CD8-positive, alpha-beta memory T cell (primary cell): ENCODE results near the gene CALML4. TPM values are rescaled to one million over a fixed set of nuclear protein-coding genes. Genes with fewer than 3 reads are reported as not detected.
A peak's percentile ranks its signal among the peaks of the same experiment; 100 is the strongest.
"Not testable (repeated sequence)": the region's sequence is repeated elsewhere in the genome, so short reads cannot be mapped to it uniquely, and the experiment has no call there.

Experiments
- CTCF ChIA-PET: fragments of 350-600 bp; sonication (Branson Sonifier 250); formaldehyde crosslinking; loops from one replicate; lab custom pipeline; 2021; ENCODE audit warnings: antibody characterized with exemption; lab: Charles Lee
- POLR2A ChIA-PET: fragments of 350-600 bp; sonication (Branson Sonifier 250); formaldehyde crosslinking; loops from one replicate; lab custom pipeline; 2021; ENCODE audit warnings: antibody characterized with exemption; lab: Charles Lee
- DNase-seq, 5 donors: peaks; one replicate each; pipeline versions ENCODE4 v3.0.0 to v3.0.0-alpha.2; 2020 to 2022; ENCODE audit warnings: mixed read lengths in 1 of 5
- H3K27ac ChIP-seq: one replicate; pipeline ENCODE4 v1.7.0; 2013; ENCODE audit warnings: low read depth, mild to moderate bottlenecking, low read length, moderate library complexity
- H3K27me3 ChIP-seq: 2 replicates; pipeline ENCODE4 v1.7.0; 2013; ENCODE audit warnings: low read length, mild to moderate bottlenecking; ENCODE audit not compliant: insufficient read depth, poor library complexity, severe bottlenecking
- H3K36me3 ChIP-seq: 2 replicates; pipeline ENCODE4 v1.7.0; 2013; ENCODE audit warnings: mild to moderate bottlenecking, low read length, moderate library complexity; ENCODE audit not compliant: insufficient read depth
- H3K4me1 ChIP-seq: 2 replicates; pipeline ENCODE4 v1.7.0; 2013; ENCODE audit warnings: mild to moderate bottlenecking, low read length, moderate library complexity; ENCODE audit not compliant: insufficient read depth
- H3K4me3 ChIP-seq: 2 replicates; pipeline ENCODE4 v1.7.0; 2013; ENCODE audit warnings: mild to moderate bottlenecking, low read length
- H3K9me3 ChIP-seq: 2 replicates; pipeline ENCODE4 v1.7.0; 2013; ENCODE audit warnings: mild to moderate bottlenecking, low read length
- H3K27ac Mint-ChIP-seq, 8 donors: one replicate each; pipeline ENCODE4 v1.8.0; 2020 to 2021; ENCODE audit warnings: mixed read lengths in 8 of 8, mild to moderate bottlenecking in 6 of 8, inconsistent platforms in 3 of 8, moderate library complexity in 3 of 8
- H3K27me3 Mint-ChIP-seq, 2 donors: one replicate each; pipeline ENCODE4 v1.8.0; 2020 to 2021; ENCODE audit warnings: mixed read lengths in 2 of 2, mild to moderate bottlenecking in 1 of 2, moderate library complexity in 1 of 2
- H3K36me3 Mint-ChIP-seq, 3 donors: one replicate each; pipeline ENCODE4 v1.8.0; 2020 to 2021; ENCODE audit warnings: mixed read lengths in 3 of 3, inconsistent platforms in 1 of 3, mild to moderate bottlenecking in 1 of 3
- H3K4me1 Mint-ChIP-seq, 3 donors: one replicate each; pipeline ENCODE4 v1.8.0; 2020 to 2021; ENCODE audit warnings: mixed read lengths in 3 of 3, inconsistent platforms in 1 of 3, mild to moderate bottlenecking in 1 of 3
- H3K4me3 Mint-ChIP-seq, 7 donors: one replicate each; pipeline ENCODE4 v1.8.0; 2020 to 2021; ENCODE audit warnings: mixed read lengths in 7 of 7, mild to moderate bottlenecking in 6 of 7, moderate library complexity in 4 of 7, inconsistent platforms in 2 of 7
- H3K9me3 Mint-ChIP-seq, 5 donors: one replicate each; pipeline ENCODE4 v1.8.0; 2020 to 2022; ENCODE audit warnings: mixed read lengths in 5 of 5, mild to moderate bottlenecking in 3 of 5, moderate library complexity in 2 of 5, inconsistent platforms in 1 of 5
- polyA plus RNA-seq: library from polyadenylated mRNA; unstranded; fragments of 300-500 nt; fragmentation: Illumina TruSeq; gene quantifications from one replicate; pipeline ENCODE4 v1.2.3, GENCODE V29; 2021
- total RNA-seq, 2 experiments: library from RNA; stranded (reverse); gene quantifications; one replicate each; pipeline ENCODE4 v1.2.3, GENCODE V29; 2021

The CALML4 gene
- total and polyA plus RNA-seq, 3 experiments from 2014 or later, result 0.40 to 6.4 (median 4.9) TPM

GRCh38 chr15:68234520-68234919 is 29.4 kb upstream of the CALML4 start:
- DNase-seq, H3K4me1 ChIP-seq, H3K36me3 ChIP-seq, H3K9me3 ChIP-seq, H3K27me3 ChIP-seq, H3K9me3 Mint-ChIP-seq, H3K27ac Mint-ChIP-seq, CTCF ChIA-PET, H3K4me3 ChIP-seq, H3K36me3 Mint-ChIP-seq, H3K27ac ChIP-seq, POLR2A ChIA-PET: not testable (repeated sequence)
- Mint-ChIP-seq H3K4me3 (peak overlapping the region in 1 of 7 donors; percentile 40), H3K4me1 (peaks cover 6 to 10% (median 6%) of the 10 kb centered on the region in 3 donors), H3K27me3 (peaks cover 8 to 17% of the 10 kb centered on the region in 2 donors)

GRCh38 chr15:68234060-68234459 is 28.9 kb upstream of the CALML4 start:
- no peaks in the 10 kb centered on the region for H3K9me3 ChIP-seq
- ChIA-PET CTCF (no interaction called here), POLR2A (no interaction called here)
- H3K27me3 Mint-ChIP-seq, result peaks cover 8 to 17% of the 10 kb centered on the region in 2 donors
- H3K27ac ChIP-seq, result no peak overlapping the region
- H3K4me3 Mint-ChIP-seq, result peak overlapping the region in 1 of 7 donors; percentile 64
- no peak overlapping the region for H3K27ac Mint-ChIP-seq
- H3K36me3 Mint-ChIP-seq, result peaks cover 2 to 3% (median 3%) of the 10 kb centered on the region in 3 donors
- H3K36me3 ChIP-seq, result no peaks in the 10 kb centered on the region
- DNase-seq, result no peak
- peaks cover 6 to 10% (median 6%) of the 10 kb centered on the region in 3 donors for H3K4me1 Mint-ChIP-seq
- no peak overlapping the region for H3K4me3 ChIP-seq
- peaks cover 6% of the 10 kb centered on the region for H3K4me1 ChIP-seq
- no peaks in the 10 kb centered on the region for H3K27me3 ChIP-seq
- H3K9me3 Mint-ChIP-seq, result no peaks in the 10 kb centered on the region

GRCh38 chr15:68232937-68233336 is 27.8 kb upstream of the CALML4 start:
- Mint-ChIP-seq H3K9me3 (no peaks in the 10 kb centered on the region), H3K36me3 (peaks cover 0 to 3% (median 2%) of the 10 kb centered on the region in 3 donors), H3K4me1 (peaks cover 16 to 21% (median 17%) of the 10 kb centered on the region in 3 donors), H3K27ac (no peak overlapping the region), H3K4me3 (peak overlapping the region in 1 of 7 donors; percentile 42), H3K27me3 (peaks cover 8 to 10% of the 10 kb centered on the region in 2 donors)
- H3K4me1 ChIP-seq, result peaks cover 15% of the 10 kb centered on the region
- POLR2A ChIA-PET, result no interaction called here
- DNase-seq, result no peak
- H3K9me3 ChIP-seq, result no peaks in the 10 kb centered on the region
- no peaks in the 10 kb centered on the region for H3K27me3 ChIP-seq
- H3K4me3 ChIP-seq, result no peak overlapping the region
- H3K36me3 ChIP-seq, result no peaks in the 10 kb centered on the region
- CTCF ChIA-PET, result interaction anchor here (1.2 kb wide), 2 partner anchors 20 to 45 kb away, joined by 3 read pairs; partner anchors contain the start of gene FEM1B
- no peak overlapping the region for H3K27ac ChIP-seq

GRCh38 chr15:68232449-68232848 is 27.3 kb upstream of the CALML4 start:
- no peak overlapping the region for H3K4me3 Mint-ChIP-seq
- peaks cover 0 to 3% (median under 1%) of the 10 kb centered on the region in 3 donors for H3K36me3 Mint-ChIP-seq
- no peak overlapping the region for H3K27ac ChIP-seq
- peak overlapping the region in 1 of 8 donors; percentile 29 for H3K27ac Mint-ChIP-seq
- ChIA-PET CTCF (interaction anchor here (1.2 kb wide), 2 partner anchors 20 to 45 kb away, joined by 3 read pairs; partner anchors contain the start of gene FEM1B), POLR2A (no interaction called here)
- H3K4me1 Mint-ChIP-seq, result peaks cover 20 to 26% (median 22%) of the 10 kb centered on the region in 3 donors
- H3K27me3 ChIP-seq, result no peaks in the 10 kb centered on the region
- H3K9me3 Mint-ChIP-seq, result no peaks in the 10 kb centered on the region
- H3K4me1 ChIP-seq, result peaks cover 17% of the 10 kb centered on the region
- H3K27me3 Mint-ChIP-seq, result peaks cover 8 to 10% of the 10 kb centered on the region in 2 donors
- H3K36me3 ChIP-seq, result no peaks in the 10 kb centered on the region
- DNase-seq, result no peak
- no peak overlapping the region for H3K4me3 ChIP-seq
- no peaks in the 10 kb centered on the region for H3K9me3 ChIP-seq

- Histone ChIP-seq H3K9me3 (no peaks in the 10 kb centered on the region), H3K27me3 (no peaks in the 10 kb centered on the region), H3K4me1 (peaks cover 17% of the 10 kb centered on the region), H3K4me3 (no peak overlapping the region), H3K27ac (no peak overlapping the region), H3K36me3 (no peaks in the 10 kb centered on the region)
- Mint-ChIP-seq H3K27ac (peak overlapping the region in 3 of 8 donors; percentile 15 to 85 (median 19)), H3K27me3 (peaks cover 8 to 10% of the 10 kb centered on the region in 2 donors), H3K4me3 (peak overlapping the region; percentile 46 to 96 (median 92)), H3K4me1 (peaks cover 20 to 30% (median 28%) of the 10 kb centered on the region in 3 donors), H3K9me3 (no peaks in the 10 kb centered on the region), H3K36me3 (peaks cover 0 to 3% (median 0%) of the 10 kb centered on the region in 3 donors)
- CTCF ChIA-PET, result interaction anchor here (1.2 to 3.8 kb wide), 3 partner anchors 22 to 47 kb away, joined by 3 to 11 read pairs (median 4); partner anchors contain the start of gene FEM1B
- no peak for DNase-seq
- POLR2A ChIA-PET, result interaction anchor here (1.1 kb wide), 1 partner anchor 46 kb away, joined by 3 read pairs; the partner anchor contains the start of gene FEM1B
Observed at GRCh38 chr15:68231102-68231818, 26.1 kb upstream of the CALML4 start.

- Histone ChIP-seq H3K4me1 (peaks cover 17% of the 10 kb centered on the region), H3K27ac (peak overlapping the region; percentile 72), H3K27me3 (no peaks in the 10 kb centered on the region), H3K4me3 (peak overlapping the region; percentile 90), H3K9me3 (no peaks in the 10 kb centered on the region), H3K36me3 (no peaks in the 10 kb centered on the region)
- no peaks in the 10 kb centered on the region for H3K9me3 Mint-ChIP-seq
- DNase-seq, result no peak
- ChIA-PET POLR2A (interaction anchor here (1.1 kb wide), 1 partner anchor 47 kb away, joined by 3 read pairs; the partner anchor contains the start of gene FEM1B), CTCF (interaction anchor here (1.2 to 3.8 kb wide), 2 partner anchors 22 to 47 kb away, joined by 4 to 11 read pairs; partner anchors contain the start of gene FEM1B)
- peaks cover 8 to 10% of the 10 kb centered on the region in 2 donors for H3K27me3 Mint-ChIP-seq
- peak overlapping the region; percentile 66 to 95 (median 92) for H3K27ac Mint-ChIP-seq
- peaks cover 20 to 30% (median 28%) of the 10 kb centered on the region in 3 donors for H3K4me1 Mint-ChIP-seq
- peak overlapping the region; percentile 91 to 96 (median 93) for H3K4me3 Mint-ChIP-seq
- peaks cover 0 to 3% (median 0%) of the 10 kb centered on the region in 3 donors for H3K36me3 Mint-ChIP-seq
Observed at GRCh38 chr15:68230157-68231100, 25.3 kb upstream of the CALML4 start.

- H3K36me3 ChIP-seq, result no peaks in the 10 kb centered on the region
- POLR2A ChIA-PET, result interaction anchor here (1.1 kb wide), 1 partner anchor 48 kb away, joined by 11 read pairs; the partner anchor contains the start of gene FEM1B
- peaks cover 28 to 38% (median 37%) of the 10 kb centered on the region in 3 donors for H3K4me1 Mint-ChIP-seq
Observed at GRCh38 chr15:68229386-68230156, 24.4 kb upstream of the CALML4 start, which contains the start of gene CLN6. CLN6 (minus strand) TSS chr15:68229728; CDS start chr15:68229584, 144 bp downstream.

More at GRCh38 chr15:68229386-68230156, 24.4 kb upstream of the CALML4 start, which contains the start of gene CLN6:
- CTCF ChIA-PET, result interaction anchor here (1.2 to 3.8 kb wide), 4 partner anchors 9 to 48 kb away, joined by 3 to 11 read pairs (median 4); partner anchors contain the start of gene FEM1B
- Histone ChIP-seq H3K4me1 (peaks cover 17% of the 10 kb centered on the region), H3K27ac (peak within 1 kb of the TSS; percentile 72), H3K27me3 (no peaks in the 10 kb centered on the region), H3K4me3 (peak within 1 kb of the TSS; percentile 90), H3K9me3 (no peaks in the 10 kb centered on the region)
- H3K27me3 Mint-ChIP-seq, result peaks cover 7 to 10% of the 10 kb centered on the region in 2 donors
- H3K27ac Mint-ChIP-seq, result peak within 1 kb of the TSS; percentile 74 to 95 (median 94)
- peaks cover 0 to 3% (median 0%) of the 10 kb centered on the region in 3 donors for H3K36me3 Mint-ChIP-seq
- H3K9me3 Mint-ChIP-seq, result no peaks in the 10 kb centered on the region
- H3K4me3 Mint-ChIP-seq, result peak within 1 kb of the TSS; percentile 91 to 96 (median 93)
- DNase-seq, result peak; percentile 75 to 87 (median 82)
